Astrocyte (in vitro differentiated cells and primary cell): ENCODE data around the gene TBXT. TPM values are rescaled to one million over a fixed set of nuclear protein-coding genes. Genes with fewer than 3 reads are reported as not detected.

Experiments
- DNase-seq: peaks from one replicate; pipeline ENCODE4 v3.0.0-alpha.2; 2010; ENCODE audit warnings: low read depth
- FAIRE-seq: peaks from 2 replicates; lab custom pipeline; 2011; peaks lifted over from hg19 to GRCh38; lab: Jason Lieb, UNC
- H2AFZ ChIP-seq: 2 replicates; pipeline ENCODE4 v1.6.0; 2012; ENCODE audit warnings: low read depth, low read length, inconsistent platforms
- H3K27ac ChIP-seq: 2 replicates; pipeline ENCODE4 v1.5.1; 2011; ENCODE audit warnings: low read depth, low read length, inconsistent platforms
- H3K27me3 ChIP-seq: 2 replicates; pipeline ENCODE4 v1.6.0; 2011; ENCODE audit warnings: low read length, inconsistent platforms; ENCODE audit not compliant: insufficient read depth
- H3K36me3 ChIP-seq: 2 replicates; pipeline ENCODE4 v1.5.1; 2011; ENCODE audit warnings: low read length, inconsistent platforms; ENCODE audit not compliant: insufficient read depth
- H3K4me1 ChIP-seq: 2 replicates; pipeline ENCODE4 v1.5.1; 2011; ENCODE audit warnings: low read length, inconsistent platforms; ENCODE audit not compliant: insufficient read depth
- H3K4me2 ChIP-seq: 2 replicates; pipeline ENCODE4 v1.6.0; 2012; ENCODE audit warnings: low read length, inconsistent platforms
- H3K4me3 ChIP-seq: 2 replicates; pipeline ENCODE4 v1.5.1; 2011; ENCODE audit warnings: low read depth, mild to moderate bottlenecking, low read length, inconsistent platforms; ENCODE audit not compliant: insufficient read depth
- H3K79me2 ChIP-seq: 2 replicates; pipeline ENCODE4 v1.6.0; 2012; ENCODE audit warnings: mild to moderate bottlenecking, low read length, inconsistent platforms; ENCODE audit not compliant: insufficient read depth
- H3K9ac ChIP-seq: 2 replicates; pipeline ENCODE4 v1.6.0; 2012; ENCODE audit warnings: mild to moderate bottlenecking, low read length, inconsistent platforms
- H3K9me3 ChIP-seq: 2 replicates; pipeline ENCODE4 v1.5.1; 2012; ENCODE audit warnings: low read depth, mild to moderate bottlenecking, low read length, inconsistent platforms; ENCODE audit not compliant: insufficient read depth
- H4K20me1 ChIP-seq: 2 replicates; pipeline ENCODE4 v1.6.0; 2012; ENCODE audit warnings: low read length, inconsistent platforms; ENCODE audit not compliant: insufficient read depth
- H3K27ac Mint-ChIP-seq: one replicate; pipeline ENCODE4 v1.8.0; 2021; ENCODE audit warnings: mild to moderate bottlenecking, mixed read lengths; ENCODE audit not compliant: unreplicated experiment
- H3K27me3 Mint-ChIP-seq: one replicate; pipeline ENCODE4 v1.8.0; 2021; ENCODE audit warnings: low read depth, mixed read lengths; ENCODE audit not compliant: unreplicated experiment
- H3K36me3 Mint-ChIP-seq: one replicate; pipeline ENCODE4 v1.8.0; 2021; ENCODE audit warnings: low read depth, mixed read lengths; ENCODE audit not compliant: unreplicated experiment
- H3K4me1 Mint-ChIP-seq: one replicate; pipeline ENCODE4 v1.8.0; 2021; ENCODE audit warnings: low read depth, mixed read lengths; ENCODE audit not compliant: unreplicated experiment
- H3K4me3 Mint-ChIP-seq: one replicate; pipeline ENCODE4 v1.8.0; 2021; ENCODE audit warnings: mild to moderate bottlenecking, moderate library complexity, mixed read lengths; ENCODE audit not compliant: unreplicated experiment
- H3K9me3 Mint-ChIP-seq: one replicate; pipeline ENCODE4 v1.8.0; 2021; ENCODE audit warnings: mild to moderate bottlenecking, mixed read lengths; ENCODE audit not compliant: unreplicated experiment
- CTCF ChIP-seq: IDR thresholded peaks from 2 replicates; pipeline ENCODE4 v1.5.1; 2011; ENCODE audit warnings: low read depth, mild to moderate bottlenecking, inconsistent platforms, low read length, moderate library complexity; ENCODE audit not compliant: insufficient read depth
- EZH2 ChIP-seq: IDR thresholded peaks from 2 replicates; pipeline ENCODE4 v1.6.1; 2012; ENCODE audit warnings: mild to moderate bottlenecking, low read length, inconsistent platforms; ENCODE audit not compliant: insufficient read depth
- total RNA-seq: library from RNA; stranded (reverse); gene quantifications from 2 replicates; pipeline ENCODE4 v1.2.1, GENCODE V29; 2021

Gene TBXT
- total RNA-seq, 1 donor from 2014 or later = not detected

- FAIRE-seq = no peak
- H3K9me3 ChIP-seq = peaks cover 9% of the 10 kb centered on the region
- no peak for DNase-seq
Measured at GRCh38 chr6:166152660-166153059, 15.0 kb downstream of the TBXT start.

GRCh38 chr6:166151798-166152197, 15.9 kb downstream of the TBXT start:
- no peaks in the 10 kb centered on the region for H3K27me3 ChIP-seq
- no peak overlapping the region for H3K27ac Mint-ChIP-seq
- no peak overlapping the region for H3K4me3 Mint-ChIP-seq
- H3K4me2 ChIP-seq = no peak overlapping the region
- H2AFZ ChIP-seq = no peak overlapping the region
- no peaks in the 10 kb centered on the region for H3K4me1 Mint-ChIP-seq
- peaks cover 2% of the 10 kb centered on the region for H3K9me3 Mint-ChIP-seq
- peaks cover 12% of the 10 kb centered on the region for H3K27me3 Mint-ChIP-seq
- DNase-seq = no peak
- peaks cover 9% of the 10 kb centered on the region for H3K9me3 ChIP-seq
- no peak for TF ChIP-seq CTCF
- no peak for TF ChIP-seq EZH2
- FAIRE-seq = no peak
- no peaks in the 10 kb centered on the region for H4K20me1 ChIP-seq
- no peak overlapping the region for H3K4me3 ChIP-seq
- no peaks in the 10 kb centered on the region for H3K79me2 ChIP-seq
- H3K36me3 ChIP-seq = no peaks in the 10 kb centered on the region
- H3K36me3 Mint-ChIP-seq = no peaks in the 10 kb centered on the region
- no peak overlapping the region for H3K27ac ChIP-seq
- no peaks in the 10 kb centered on the region for H3K4me1 ChIP-seq
- H3K9ac ChIP-seq = no peak overlapping the region

More at GRCh38 chr6:166152660-166153059, 15.0 kb downstream of the TBXT start:
- Histone ChIP-seq H3K4me3 (no peak overlapping the region), H3K9ac (no peak overlapping the region), H3K4me2 (no peak overlapping the region), H4K20me1 (no peaks in the 10 kb centered on the region), H3K27me3 (no peaks in the 10 kb centered on the region), H2AFZ (no peak overlapping the region), H3K79me2 (no peaks in the 10 kb centered on the region), H3K4me1 (no peaks in the 10 kb centered on the region), H3K27ac (no peak overlapping the region), H3K36me3 (no peaks in the 10 kb centered on the region)
- Mint-ChIP-seq H3K27ac (no peak overlapping the region), H3K27me3 (peaks cover 12% of the 10 kb centered on the region), H3K4me3 (no peak overlapping the region), H3K4me1 (no peaks in the 10 kb centered on the region), H3K9me3 (peaks cover 2% of the 10 kb centered on the region), H3K36me3 (no peaks in the 10 kb centered on the region)
- TF ChIP-seq EZH2 = no peak
- TF ChIP-seq CTCF = no peak

- peaks cover 7% of the 10 kb centered on the region for H3K27me3 Mint-ChIP-seq
- H4K20me1 ChIP-seq = no peaks in the 10 kb centered on the region
- H3K36me3 ChIP-seq = no peaks in the 10 kb centered on the region
- no peak overlapping the region for H3K9ac ChIP-seq
- no peaks in the 10 kb centered on the region for H3K36me3 Mint-ChIP-seq
- H3K27me3 ChIP-seq = no peaks in the 10 kb centered on the region
- no peak overlapping the region for H3K4me3 Mint-ChIP-seq
- no peak overlapping the region for H3K4me2 ChIP-seq
- peaks cover 9% of the 10 kb centered on the region for H3K9me3 ChIP-seq
- FAIRE-seq = no peak
- H3K4me3 ChIP-seq = no peak overlapping the region
- H3K79me2 ChIP-seq = no peaks in the 10 kb centered on the region
- peaks cover 5% of the 10 kb centered on the region for H3K4me1 Mint-ChIP-seq
- no peak overlapping the region for H2AFZ ChIP-seq
- no peak for DNase-seq
- TF ChIP-seq EZH2 (no peak), CTCF (no peak)
- no peak overlapping the region for H3K27ac ChIP-seq
- H3K4me1 ChIP-seq = no peaks in the 10 kb centered on the region
- no peak overlapping the region for H3K27ac Mint-ChIP-seq
- no peaks in the 10 kb centered on the region for H3K9me3 Mint-ChIP-seq
Measured at GRCh38 chr6:166145751-166146150, 21.9 kb downstream of the TBXT start.
